ENCODE results near the gene NBAS. TPM values are rescaled to one million over a fixed set of nuclear protein-coding genes. Genes with fewer than 3 reads are reported as not detected.
"Not testable (repeated sequence)": the region's sequence is repeated elsewhere in the genome, so short reads cannot be mapped to it uniquely, and the experiment has no call there.

Gene NBAS
- total RNA-seq, 2 experiments from 2014 or later = 32.9 to 34.0 TPM

- Mint-ChIP-seq H3K9me3 (ENCODE audit: low read depth) (no peaks in the 10 kb centered on the region), H3K27ac (no peak overlapping the region), H3K27me3 (no peaks in the 10 kb centered on the region), H3K4me3 (no peak overlapping the region), H3K36me3 (peaks cover 13% of the 10 kb centered on the region), H3K4me1 (no peaks in the 10 kb centered on the region)
- DNase-seq (no peak), ATAC-seq (no peak)
- CTCF ChIA-PET = no interaction called here
Observed at GRCh38 chr2:15412779-15413178, 148.4 kb downstream of the NBAS start.

GRCh38 chr2:15412309-15412708 lies 148.8 kb downstream of the NBAS start:
- CTCF ChIA-PET = no interaction called here
- H3K36me3 Mint-ChIP-seq = peaks cover 13% of the 10 kb centered on the region

GRCh38 chr2:15410884-15411283 lies 150.2 kb downstream of the NBAS start:
- CTCF ChIA-PET = no interaction called here

More at GRCh38 chr2:15412309-15412708, 148.8 kb downstream of the NBAS start:
- Mint-ChIP-seq H3K27ac (no peak overlapping the region), H3K27me3 (no peaks in the 10 kb centered on the region), H3K4me3 (no peak overlapping the region), H3K4me1 (no peaks in the 10 kb centered on the region), H3K9me3 (ENCODE audit: low read depth) (no peaks in the 10 kb centered on the region)
- ATAC-seq (no peak), DNase-seq (no peak)

GRCh38 chr2:15408759-15409158 lies 152.4 kb downstream of the NBAS start:
- no peak for ATAC-seq
- Mint-ChIP-seq H3K4me3 (no peak overlapping the region), H3K9me3 (ENCODE audit: low read depth) (no peaks in the 10 kb centered on the region), H3K36me3 (peaks cover 14% of the 10 kb centered on the region), H3K27ac (no peak overlapping the region), H3K4me1 (no peaks in the 10 kb centered on the region), H3K27me3 (no peaks in the 10 kb centered on the region)
- no peak for DNase-seq
- CTCF ChIA-PET = no interaction called here

More at GRCh38 chr2:15410884-15411283, 150.2 kb downstream of the NBAS start:
- no peak for ATAC-seq
- peaks cover 12% of the 10 kb centered on the region for H3K36me3 Mint-ChIP-seq
- H3K4me3 Mint-ChIP-seq = no peak overlapping the region
- H3K9me3 Mint-ChIP-seq (ENCODE audit: low read depth) = no peaks in the 10 kb centered on the region
- H3K4me1 Mint-ChIP-seq = no peaks in the 10 kb centered on the region
- DNase-seq = no peak
- H3K27me3 Mint-ChIP-seq = no peaks in the 10 kb centered on the region
- no peak overlapping the region for H3K27ac Mint-ChIP-seq

- DNase-seq (no peak), ATAC-seq (no peak)
- CTCF ChIA-PET = no interaction called here
- Mint-ChIP-seq H3K27me3 (no peaks in the 10 kb centered on the region), H3K9me3 (ENCODE audit: low read depth) (no peaks in the 10 kb centered on the region), H3K36me3 (peaks cover 10% of the 10 kb centered on the region), H3K4me1 (no peaks in the 10 kb centered on the region), H3K27ac (no peak overlapping the region), H3K4me3 (no peak overlapping the region)
Observed at GRCh38 chr2:15407666-15408065, 153.5 kb downstream of the NBAS start.

GRCh38 chr2:15404511-15404910 lies 156.6 kb downstream of the NBAS start:
- CTCF ChIA-PET; H3K36me3 Mint-ChIP-seq; H3K4me3 Mint-ChIP-seq; DNase-seq; H3K4me1 Mint-ChIP-seq; H3K27me3 Mint-ChIP-seq; ATAC-seq; H3K27ac Mint-ChIP-seq; H3K9me3 Mint-ChIP-seq (ENCODE audit: low read depth): not testable (repeated sequence)

GRCh38 chr2:15400240-15400826 lies 160.8 kb downstream of the NBAS start:
- Mint-ChIP-seq H3K27me3 (no peaks in the 10 kb centered on the region), H3K36me3 (peaks cover 7% of the 10 kb centered on the region), H3K4me3 (no peak overlapping the region), H3K4me1 (no peaks in the 10 kb centered on the region), H3K9me3 (ENCODE audit: low read depth) (no peaks in the 10 kb centered on the region), H3K27ac (no peak overlapping the region)
- ATAC-seq (no peak), DNase-seq (no peak)
- CTCF ChIA-PET = no interaction called here

GRCh38 chr2:15399241-15399640 lies 161.9 kb downstream of the NBAS start:
- no peak overlapping the region for H3K27ac Mint-ChIP-seq
- DNase-seq = no peak

GRCh38 chr2:15391751-15392150 lies 169.4 kb downstream of the NBAS start:
- CTCF ChIA-PET = no interaction called here
- Mint-ChIP-seq H3K4me3 (no peak overlapping the region), H3K27me3 (no peaks in the 10 kb centered on the region), H3K36me3 (peaks cover 22% of the 10 kb centered on the region), H3K9me3 (ENCODE audit: low read depth) (no peaks in the 10 kb centered on the region), H3K27ac (no peak overlapping the region), H3K4me1 (no peaks in the 10 kb centered on the region)
- no peak for ATAC-seq
- no peak for DNase-seq

More at GRCh38 chr2:15399241-15399640, 161.9 kb downstream of the NBAS start:
- Mint-ChIP-seq H3K4me1 (no peaks in the 10 kb centered on the region), H3K36me3 (peaks cover 5% of the 10 kb centered on the region), H3K27me3 (no peaks in the 10 kb centered on the region), H3K4me3 (no peak overlapping the region), H3K9me3 (ENCODE audit: low read depth) (no peaks in the 10 kb centered on the region)
- CTCF ChIA-PET = no interaction called here
- no peak for ATAC-seq

- Mint-ChIP-seq H3K4me3 (no peak overlapping the region), H3K4me1 (no peaks in the 10 kb centered on the region), H3K27me3 (no peaks in the 10 kb centered on the region), H3K9me3 (ENCODE audit: low read depth) (no peaks in the 10 kb centered on the region), H3K27ac (no peak overlapping the region), H3K36me3 (peaks cover 20% of the 10 kb centered on the region)
- DNase-seq (no peak), ATAC-seq (no peak)
- CTCF ChIA-PET = no interaction called here
Observed at GRCh38 chr2:15389895-15390294, 171.2 kb downstream of the NBAS start.

- Mint-ChIP-seq H3K4me1 (no peaks in the 10 kb centered on the region), H3K9me3 (ENCODE audit: low read depth) (no peaks in the 10 kb centered on the region), H3K27ac (no peak overlapping the region), H3K27me3 (no peaks in the 10 kb centered on the region), H3K4me3 (no peak overlapping the region), H3K36me3 (peaks cover 17% of the 10 kb centered on the region)
- DNase-seq (no peak), ATAC-seq (no peak)
- CTCF ChIA-PET = no interaction called here
Observed at GRCh38 chr2:15389326-15389700, 171.8 kb downstream of the NBAS start.

GRCh38 chr2:15388406-15389325 lies 172.5 kb downstream of the NBAS start:
- H3K4me1 Mint-ChIP-seq = no peaks in the 10 kb centered on the region
- peaks cover 16% of the 10 kb centered on the region for H3K36me3 Mint-ChIP-seq
- no peak for ATAC-seq

GRCh38 chr2:15385184-15385583 lies 175.9 kb downstream of the NBAS start:
- CTCF ChIA-PET = no interaction called here
- Mint-ChIP-seq H3K36me3 (peaks cover 26% of the 10 kb centered on the region), H3K4me1 (no peaks in the 10 kb centered on the region), H3K27ac (no peak overlapping the region), H3K27me3 (no peaks in the 10 kb centered on the region), H3K4me3 (no peak overlapping the region), H3K9me3 (ENCODE audit: low read depth) (no peaks in the 10 kb centered on the region)
- no peak for DNase-seq
- ATAC-seq = no peak

More at GRCh38 chr2:15388406-15389325, 172.5 kb downstream of the NBAS start:
- no peak for DNase-seq
- Mint-ChIP-seq H3K27me3 (no peaks in the 10 kb centered on the region), H3K4me3 (no peak overlapping the region), H3K9me3 (ENCODE audit: low read depth) (no peaks in the 10 kb centered on the region), H3K27ac (no peak overlapping the region)
- CTCF ChIA-PET = no interaction called here

GRCh38 chr2:15383695-15384350 lies 177.3 kb downstream of the NBAS start:
- Mint-ChIP-seq H3K36me3 (peaks cover 28% of the 10 kb centered on the region), H3K4me3 (no peak overlapping the region), H3K9me3 (ENCODE audit: low read depth) (no peaks in the 10 kb centered on the region), H3K27me3 (no peaks in the 10 kb centered on the region), H3K4me1 (peaks cover 4% of the 10 kb centered on the region), H3K27ac (no peak overlapping the region)
- DNase-seq (no peak), ATAC-seq (no peak)
- CTCF ChIA-PET = no interaction called here

Data from activated CD8-positive, alpha-beta memory T cell treated with anti-CD3 and anti-CD28 coated beads, Interleukin-2, amount 10 ng/mL, durations not matched to agents 7 days and 5 days (primary cell).